IMR-90 (cell line): ENCODE data around the gene SARDH. TPM values are rescaled to one million over a fixed set of nuclear protein-coding genes. Genes with fewer than 3 reads are reported as not detected.

ENCODE experiments used
- ATAC-seq: fragments of 200-7000 bp; cut with Tn5 transposase; 2 replicates; pipeline ENCODE4 v1.9.1; 2020; ENCODE audit warnings: low read depth, mild to moderate bottlenecking, moderate library complexity
- BruUV-seq: library from RNA; stranded (reverse); fragments of 400-500 nt; replicated peaks from 2 replicates; lab custom pipeline; 2021; lab: Mats Ljungman, UMichigan
- CTCF ChIA-PET: fragments of 300-600 bp; formaldehyde crosslinking; extraction: SDS; loops from one replicate; lab custom pipeline; 2021; ENCODE audit warnings: antibody characterized with exemption; lab: Yijun Ruan, JAX
- POLR2A ChIA-PET: fragments of 300-600 bp; sonication (Branson Sonifier 250); formaldehyde crosslinking; loops from one replicate; lab custom pipeline; 2022; ENCODE audit warnings: antibody characterized with exemption; ENCODE audit not compliant: unreplicated experiment; lab: Charles Lee
- DNase-seq: peaks from one replicate; pipeline ENCODE4 v3.0.0; 2013
- H2AFZ ChIP-seq: replicated peaks from 2 replicates; pipeline ENCODE3; 2013; ENCODE audit warnings: low read length, mild to moderate bottlenecking; ENCODE audit not compliant: poor library complexity
- H2AK5ac ChIP-seq: 2 replicates; pipeline ENCODE4 v1.6.1; 2013; ENCODE audit warnings: low read depth, low read length, inconsistent platforms
- H2AK9ac ChIP-seq: replicated peaks from 2 replicates; pipeline ENCODE3; 2013; ENCODE audit warnings: mild to moderate bottlenecking, low read depth, low read length, moderate library complexity; ENCODE audit not compliant: poor library complexity
- H2BK120ac ChIP-seq: 2 replicates; pipeline ENCODE4 v1.6.1; 2013; ENCODE audit warnings: low read depth, low read length, inconsistent platforms
- H2BK15ac ChIP-seq: 3 replicates; pipeline ENCODE4 v1.6.1; 2013; ENCODE audit warnings: low read depth, low read length, inconsistent platforms
- H2BK20ac ChIP-seq: 2 replicates; pipeline ENCODE4 v1.6.1; 2013; ENCODE audit warnings: low read depth, mild to moderate bottlenecking, inconsistent platforms, low read length, moderate library complexity
- H2BK5ac ChIP-seq: 2 replicates; pipeline ENCODE4 v1.6.1; 2013; ENCODE audit warnings: mild to moderate bottlenecking, low read depth, low read length, inconsistent platforms; ENCODE audit not compliant: poor library complexity, severe bottlenecking
- H3K14ac ChIP-seq: replicated peaks from 2 replicates; pipeline ENCODE4 v1.6.1; 2013; ENCODE audit warnings: low read depth, low read length, inconsistent platforms
- H3K18ac ChIP-seq: 2 replicates; pipeline ENCODE4 v1.6.1; 2013; ENCODE audit warnings: low read depth, low read length, control low read depth
- H3K23ac ChIP-seq: 2 replicates; pipeline ENCODE4 v1.6.1; 2013; ENCODE audit warnings: low read depth, low read length, inconsistent platforms
- H3K27ac ChIP-seq: 2 replicates; pipeline ENCODE4 v1.5.1; 2013; ENCODE audit warnings: mild to moderate bottlenecking, control low read depth, low read length; ENCODE audit not compliant: insufficient read depth
- H3K27me3 ChIP-seq: 2 replicates; pipeline ENCODE4 v1.6.1; 2013; ENCODE audit warnings: low read length; ENCODE audit not compliant: control insufficient read depth, insufficient read depth
- H3K36me3 ChIP-seq: 2 replicates; pipeline ENCODE4 v1.6.1; 2013; ENCODE audit warnings: low read length, mixed read lengths; ENCODE audit not compliant: control insufficient read depth, insufficient read depth
- H3K4ac ChIP-seq: 2 replicates; pipeline ENCODE4 v1.6.1; 2013; ENCODE audit warnings: low read depth, low read length, inconsistent platforms
- H3K4me1 ChIP-seq: 2 replicates; pipeline ENCODE4 v1.6.1; 2013; ENCODE audit warnings: low read length, mixed read lengths; ENCODE audit not compliant: control insufficient read depth, insufficient read depth
- H3K4me2 ChIP-seq: 2 replicates; pipeline ENCODE4 v1.6.1; 2013; ENCODE audit warnings: low read depth, mild to moderate bottlenecking, control low read depth, low read length, moderate library complexity
- H3K4me3 ChIP-seq: 2 replicates; pipeline ENCODE4 v1.5.1; 2013; ENCODE audit warnings: low read depth, mild to moderate bottlenecking, control low read depth, low read length, moderate library complexity; ENCODE audit not compliant: insufficient read depth
- H3K56ac ChIP-seq: 2 replicates; pipeline ENCODE4 v1.6.1; 2013; ENCODE audit warnings: low read length, inconsistent platforms; ENCODE audit not compliant: insufficient read depth; ENCODE audit errors: extremely low read depth
- H3K79me1 ChIP-seq, 2 experiments: 2 replicates each; pipeline ENCODE4 v1.6.1; 2013; ENCODE audit warnings: low read length in 2 of 2, inconsistent platforms in 1 of 2, low read depth in 1 of 2
- H3K9ac ChIP-seq: 2 replicates; pipeline ENCODE4 v1.6.1; 2013; ENCODE audit warnings: low read depth, low read length, control low read depth
- H3K9me1 ChIP-seq: 2 replicates; pipeline ENCODE4 v1.6.1; 2013; ENCODE audit warnings: low read length, inconsistent platforms; ENCODE audit not compliant: insufficient read depth
- H3K9me3 ChIP-seq: 2 replicates; pipeline ENCODE4 v1.6.1; 2013; ENCODE audit warnings: low read length; ENCODE audit not compliant: control insufficient read depth, insufficient read depth
- H4K20me1 ChIP-seq: 2 replicates; pipeline ENCODE4 v1.6.1; 2013; ENCODE audit warnings: low read length, inconsistent platforms; ENCODE audit not compliant: insufficient read depth
- H4K5ac ChIP-seq: 2 replicates; pipeline ENCODE4 v1.6.1; 2013; ENCODE audit warnings: mild to moderate bottlenecking, low read depth, low read length, control low read depth
- H4K8ac ChIP-seq, 2 experiments: 2 replicates each; pipeline ENCODE4 v1.6.1; 2013; ENCODE audit warnings: low read depth in 2 of 2, low read length in 2 of 2, control low read depth in 1 of 2, inconsistent platforms in 1 of 2
- H4K91ac ChIP-seq: 2 replicates; pipeline ENCODE4 v1.6.1; 2013; ENCODE audit warnings: low read depth, low read length, inconsistent platforms; ENCODE audit not compliant: insufficient read depth
- RFX5 ChIP-seq: IDR thresholded peaks from 2 replicates; pipeline ENCODE4 v1.8.0; 2012; ENCODE audit warnings: low read depth, mild to moderate bottlenecking, low read length, moderate library complexity
- WGBS, 2 experiments: methylation state at CpG; one replicate each; pipeline versions ENCODE4 v1.1.5 to v1.1.7; 2013; ENCODE audit warnings: missing lambda C conversion rate in 2 of 2; ENCODE audit not compliant: insufficient read length in 1 of 2; ENCODE audit errors: extremely low coverage in 2 of 2; 5-methylcytosine and 5-hydroxymethylcytosine counted together
- dilution Hi-C: fragments of 300-500 bp; cut with HindIII; formaldehyde crosslinking; loops from one replicate; pipeline ENCODE4 v1.14.3; 2018; ENCODE audit warnings: low sequenced_read_pairs; ENCODE audit not compliant: unreplicated experiment
- in situ Hi-C: fragments of 300-500 bp; cut with MboI; formaldehyde crosslinking; loops from 3 replicates; pipeline ENCODE4 v1.14.3; 2019; ENCODE audit warnings: low sequenced_read_pairs, inconsistent platforms, mixed read lengths
- intact Hi-C: fragments of 100-400 bp; cut with micrococcal nuclease; formaldehyde crosslinking; loops from 2 replicates; pipeline ENCODE4 v1.10.0; 2022
- polyA plus RNA-seq, 3 experiments: library from polyadenylated mRNA; depleted of rRNA; stranded (reverse); fragments of >200 nt; gene quantifications; 2 replicates each; pipeline ENCODE4 v1.2.3, GENCODE V29; 2012; ENCODE audit warnings: low replicate concordance in 1 of 3
- total RNA-seq: library from RNA; depleted of rRNA; stranded (reverse); fragments of >200 nt; gene quantifications from 2 replicates; pipeline ENCODE4 v1.2.3, GENCODE V29; 2012

The SARDH gene
- total and polyA plus RNA-seq, 2 of the 4 experiments (the other 2 are of a cell fraction) = 5.0 to 7.5 TPM

DNA sequence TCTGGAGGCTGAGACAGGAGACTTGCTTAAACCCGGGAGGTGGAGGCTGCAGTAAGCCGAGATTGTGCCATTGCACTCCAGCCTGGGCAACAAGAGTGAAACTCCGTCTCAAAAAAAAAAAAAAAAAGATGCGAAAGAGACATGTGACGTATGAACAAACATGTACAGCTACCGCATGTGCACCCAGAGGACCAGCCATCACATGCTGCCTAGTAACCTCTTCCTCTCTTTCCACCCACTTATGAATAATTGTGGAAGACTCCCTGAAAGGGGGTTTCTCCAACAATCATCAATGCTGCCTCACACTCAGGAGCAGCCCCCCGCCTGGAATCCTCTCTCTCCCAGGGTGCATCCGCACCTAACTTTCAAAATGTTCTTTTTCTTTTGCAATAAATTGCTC, 2.2 kb downstream of the SARDH start:
- peaks cover 5% of the 10 kb centered on the region; the same call in 1 of the 2 replicates for H3K4me1 ChIP-seq
- WGBS, 2 experiments = no CpG with 5 or more reads among the region's 8 CpGs
- no peaks in the 10 kb centered on the region for H3K36me3 ChIP-seq
- H3K56ac ChIP-seq = no peak overlapping the region
- no peak overlapping the region for H2BK5ac ChIP-seq
- H4K91ac ChIP-seq = no peak overlapping the region
- no peak overlapping the region for H2BK120ac ChIP-seq
- dilution Hi-C loops = no loop called here
- H3K9me1 ChIP-seq = no peaks in the 10 kb centered on the region
- no peak overlapping the region for H2AFZ ChIP-seq
- TF ChIP-seq RFX5 = no peak
- H3K18ac ChIP-seq = no peak overlapping the region
- H4K8ac ChIP-seq = no peak overlapping the region
- no peak overlapping the region for H2AK5ac ChIP-seq
- H3K4ac ChIP-seq = no peak overlapping the region
- DNase-seq (no peak), ATAC-seq (no peak)
- H3K14ac ChIP-seq = no peak overlapping the region
- ChIA-PET POLR2A (no interaction called here), CTCF (no interaction called here)
- peaks cover 2% of the 10 kb centered on the region; the same call in 1 of the 2 replicates for H3K27me3 ChIP-seq
- H3K4me3 ChIP-seq = no peak overlapping the region
- no peak overlapping the region for H4K5ac ChIP-seq
- BruUV-seq = no TSS peak
- no peak overlapping the region for H3K23ac ChIP-seq
- H2BK15ac ChIP-seq = no peak overlapping the region
- no peak overlapping the region for H3K4me2 ChIP-seq
- no peak overlapping the region for H2BK20ac ChIP-seq
- no peak overlapping the region for H2AK9ac ChIP-seq
- in situ Hi-C loops = loop anchor here (10.0 kb wide), 1 partner anchor 201 kb away; the partner anchor contains the start of gene ADAMTSL2
- no peak overlapping the region for H3K9ac ChIP-seq
- H4K20me1 ChIP-seq = no peaks in the 10 kb centered on the region
- intact Hi-C loops = no loop called here
- H3K27ac ChIP-seq = no peak overlapping the region
- H3K9me3 ChIP-seq = no peaks in the 10 kb centered on the region
- no peaks in the 10 kb centered on the region for H3K79me1 ChIP-seq
